WTC11 (cell line): Measurements from ENCODE around the gene N4BP2L2.

Experiments
- AR ChIP-seq: fragments of 250-450 bp; sonication (Bioruptor Pico); IDR thresholded peaks from 2 replicates; pipeline ENCODE4 v1.9.0; 2021; ENCODE audit warnings: mild to moderate bottlenecking
- ATF2 ChIP-seq: sonication (generic); formaldehyde crosslinking; IDR thresholded peaks from 2 replicates; pipeline ENCODE4 v1.8.1; 2022; ENCODE audit warnings: low read depth, missing genetic modification reagents, borderline replicate concordance
- FOXP1 ChIP-seq: sonication (generic); formaldehyde crosslinking; IDR thresholded peaks from 2 replicates; pipeline ENCODE4 v1.8.0; 2022; ENCODE audit warnings: missing genetic modification reagents, mild to moderate bottlenecking, moderate library complexity, borderline replicate concordance
- HMGXB4 ChIP-seq: sonication (generic); formaldehyde crosslinking; IDR thresholded peaks from 2 replicates; pipeline ENCODE4 v1.8.1; 2023; ENCODE audit warnings: mild to moderate bottlenecking, moderate library complexity, missing genetic modification reagents
- KAT7 ChIP-seq: sonication (generic); formaldehyde crosslinking; IDR thresholded peaks from 2 replicates; pipeline ENCODE4 v1.8.1; 2023; ENCODE audit warnings: missing genetic modification reagents, mild to moderate bottlenecking, borderline replicate concordance
- MAX ChIP-seq: sonication (generic); formaldehyde crosslinking; IDR thresholded peaks from 2 replicates; pipeline ENCODE4 v1.8.0; 2022; ENCODE audit warnings: mild to moderate bottlenecking, missing genetic modification reagents
- PRDM15 ChIP-seq: sonication (generic); formaldehyde crosslinking; IDR thresholded peaks from 2 replicates; pipeline ENCODE4 v1.8.0; 2022; ENCODE audit warnings: missing genetic modification reagents
- SOX15 ChIP-seq: fragments of 250-450 bp; sonication (Bioruptor Pico); IDR thresholded peaks from 2 replicates; pipeline ENCODE4 v1.9.0; 2021; ENCODE audit warnings: mild to moderate bottlenecking
- SP1 ChIP-seq: sonication (generic); formaldehyde crosslinking; conservative IDR thresholded peaks from 2 replicates; pipeline ENCODE4 v1.8.1; 2022; ENCODE audit warnings: missing genetic modification reagents
- ZNF263 ChIP-seq: sonication (generic); formaldehyde crosslinking; IDR thresholded peaks from 2 replicates; pipeline ENCODE4 v1.8.1; 2022; ENCODE audit warnings: low read depth, mild to moderate bottlenecking, moderate library complexity, missing genetic modification reagents
- TF ChIP-seq, protein P1 (sequence below): sonication (generic); formaldehyde crosslinking; conservative IDR thresholded peaks from 2 replicates; pipeline ENCODE4 v1.8.1; 2022; ENCODE audit warnings: mild to moderate bottlenecking, missing genetic modification reagents
- TF ChIP-seq, protein P2 (sequence below): fragments of 200-600 bp; IDR thresholded peaks from 2 replicates; pipeline ENCODE4 v1.8.0; 2022; ENCODE audit warnings: antibody characterized with exemption
- TF ChIP-seq, protein P3 (sequence below): sonication (generic); formaldehyde crosslinking; conservative IDR thresholded peaks from 2 replicates; pipeline ENCODE4 v1.8.1; 2023; ENCODE audit warnings: mild to moderate bottlenecking, low read depth, missing genetic modification reagents, moderate library complexity
- TF ChIP-seq, protein P4 (sequence below): sonication (generic); formaldehyde crosslinking; IDR thresholded peaks from 2 replicates; pipeline ENCODE4 v1.8.0; 2022; ENCODE audit warnings: mild to moderate bottlenecking, missing genetic modification reagents

- TF ChIP-seq, protein P1, sequence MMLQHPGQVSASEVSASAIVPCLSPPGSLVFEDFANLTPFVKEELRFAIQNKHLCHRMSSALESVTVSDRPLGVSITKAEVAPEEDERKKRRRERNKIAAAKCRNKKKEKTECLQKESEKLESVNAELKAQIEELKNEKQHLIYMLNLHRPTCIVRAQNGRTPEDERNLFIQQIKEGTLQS (CRISPR knock-in tag) = no peak
- TF ChIP-seq ATF2 (CRISPR knock-in tag) (no peak), PRDM15 (CRISPR knock-in tag) (no peak), ZNF263 (no peak), SOX15 (CRISPR knock-in tag) (no peak), MAX (CRISPR knock-in tag) (no peak), AR (CRISPR knock-in tag) (no peak), FOXP1 (CRISPR knock-in tag) (no peak), HMGXB4 (CRISPR knock-in tag) (no peak), SP1 (no peak), KAT7 (CRISPR knock-in tag) (no peak)
- TF ChIP-seq, protein P2, sequence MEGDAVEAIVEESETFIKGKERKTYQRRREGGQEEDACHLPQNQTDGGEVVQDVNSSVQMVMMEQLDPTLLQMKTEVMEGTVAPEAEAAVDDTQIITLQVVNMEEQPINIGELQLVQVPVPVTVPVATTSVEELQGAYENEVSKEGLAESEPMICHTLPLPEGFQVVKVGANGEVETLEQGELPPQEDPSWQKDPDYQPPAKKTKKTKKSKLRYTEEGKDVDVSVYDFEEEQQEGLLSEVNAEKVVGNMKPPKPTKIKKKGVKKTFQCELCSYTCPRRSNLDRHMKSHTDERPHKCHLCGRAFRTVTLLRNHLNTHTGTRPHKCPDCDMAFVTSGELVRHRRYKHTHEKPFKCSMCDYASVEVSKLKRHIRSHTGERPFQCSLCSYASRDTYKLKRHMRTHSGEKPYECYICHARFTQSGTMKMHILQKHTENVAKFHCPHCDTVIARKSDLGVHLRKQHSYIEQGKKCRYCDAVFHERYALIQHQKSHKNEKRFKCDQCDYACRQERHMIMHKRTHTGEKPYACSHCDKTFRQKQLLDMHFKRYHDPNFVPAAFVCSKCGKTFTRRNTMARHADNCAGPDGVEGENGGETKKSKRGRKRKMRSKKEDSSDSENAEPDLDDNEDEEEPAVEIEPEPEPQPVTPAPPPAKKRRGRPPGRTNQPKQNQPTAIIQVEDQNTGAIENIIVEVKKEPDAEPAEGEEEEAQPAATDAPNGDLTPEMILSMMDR = no peak
- TF ChIP-seq, protein P3, sequence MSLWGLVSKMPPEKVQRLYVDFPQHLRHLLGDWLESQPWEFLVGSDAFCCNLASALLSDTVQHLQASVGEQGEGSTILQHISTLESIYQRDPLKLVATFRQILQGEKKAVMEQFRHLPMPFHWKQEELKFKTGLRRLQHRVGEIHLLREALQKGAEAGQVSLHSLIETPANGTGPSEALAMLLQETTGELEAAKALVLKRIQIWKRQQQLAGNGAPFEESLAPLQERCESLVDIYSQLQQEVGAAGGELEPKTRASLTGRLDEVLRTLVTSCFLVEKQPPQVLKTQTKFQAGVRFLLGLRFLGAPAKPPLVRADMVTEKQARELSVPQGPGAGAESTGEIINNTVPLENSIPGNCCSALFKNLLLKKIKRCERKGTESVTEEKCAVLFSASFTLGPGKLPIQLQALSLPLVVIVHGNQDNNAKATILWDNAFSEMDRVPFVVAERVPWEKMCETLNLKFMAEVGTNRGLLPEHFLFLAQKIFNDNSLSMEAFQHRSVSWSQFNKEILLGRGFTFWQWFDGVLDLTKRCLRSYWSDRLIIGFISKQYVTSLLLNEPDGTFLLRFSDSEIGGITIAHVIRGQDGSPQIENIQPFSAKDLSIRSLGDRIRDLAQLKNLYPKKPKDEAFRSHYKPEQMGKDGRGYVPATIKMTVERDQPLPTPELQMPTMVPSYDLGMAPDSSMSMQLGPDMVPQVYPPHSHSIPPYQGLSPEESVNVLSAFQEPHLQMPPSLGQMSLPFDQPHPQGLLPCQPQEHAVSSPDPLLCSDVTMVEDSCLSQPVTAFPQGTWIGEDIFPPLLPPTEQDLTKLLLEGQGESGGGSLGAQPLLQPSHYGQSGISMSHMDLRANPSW (CRISPR knock-in tag) = no peak
- TF ChIP-seq, protein P4, sequence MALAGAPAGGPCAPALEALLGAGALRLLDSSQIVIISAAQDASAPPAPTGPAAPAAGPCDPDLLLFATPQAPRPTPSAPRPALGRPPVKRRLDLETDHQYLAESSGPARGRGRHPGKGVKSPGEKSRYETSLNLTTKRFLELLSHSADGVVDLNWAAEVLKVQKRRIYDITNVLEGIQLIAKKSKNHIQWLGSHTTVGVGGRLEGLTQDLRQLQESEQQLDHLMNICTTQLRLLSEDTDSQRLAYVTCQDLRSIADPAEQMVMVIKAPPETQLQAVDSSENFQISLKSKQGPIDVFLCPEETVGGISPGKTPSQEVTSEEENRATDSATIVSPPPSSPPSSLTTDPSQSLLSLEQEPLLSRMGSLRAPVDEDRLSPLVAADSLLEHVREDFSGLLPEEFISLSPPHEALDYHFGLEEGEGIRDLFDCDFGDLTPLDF (CRISPR knock-in tag) = no peak
Measured at GRCh38 chr13:32530841-32531253, 7.7 kb downstream of the N4BP2L2 start.
